ENCODE measurements around the gene PNMA1.
"Not testable (repeated sequence)": the region's sequence is repeated elsewhere in the genome, so short reads cannot be mapped to it uniquely, and the experiment has no call there.

PNMA1 gene

DNA sequence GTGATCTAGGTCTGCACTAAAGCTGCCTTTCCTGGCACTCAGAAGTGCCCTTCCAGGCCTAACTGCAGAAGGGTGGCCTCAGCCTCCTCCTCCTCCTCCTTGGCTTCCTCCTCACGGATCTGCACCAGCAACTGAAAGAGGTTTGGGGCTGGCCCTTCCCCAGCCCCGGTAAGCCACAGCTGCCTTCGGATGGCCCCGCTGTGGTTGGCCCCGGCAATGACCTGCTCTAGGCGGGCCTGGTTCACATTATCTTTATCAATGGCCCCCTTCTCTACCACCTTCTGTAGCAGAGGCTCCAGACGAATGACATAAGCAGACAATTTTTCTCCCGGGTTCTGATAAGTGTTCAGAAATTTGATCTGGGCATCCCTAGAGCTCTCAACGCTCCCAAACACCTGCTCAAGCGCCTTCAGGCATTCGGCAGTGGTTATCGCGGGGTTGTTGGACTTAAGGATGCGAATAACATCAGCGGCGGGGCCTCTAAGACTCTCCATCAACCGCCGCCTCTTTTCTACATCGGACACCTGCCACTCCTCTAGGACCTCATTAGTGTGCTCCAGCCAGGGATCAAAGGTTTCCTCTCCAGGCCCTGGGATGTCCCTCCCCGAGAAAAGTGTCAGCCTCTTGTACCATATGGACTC, 1.5 kb downstream of the PNMA1 start:
- no peak for DNase-seq (ENCODE audit: extremely low read depth, low read depth)
- TF ChIP-seq, protein P1, sequence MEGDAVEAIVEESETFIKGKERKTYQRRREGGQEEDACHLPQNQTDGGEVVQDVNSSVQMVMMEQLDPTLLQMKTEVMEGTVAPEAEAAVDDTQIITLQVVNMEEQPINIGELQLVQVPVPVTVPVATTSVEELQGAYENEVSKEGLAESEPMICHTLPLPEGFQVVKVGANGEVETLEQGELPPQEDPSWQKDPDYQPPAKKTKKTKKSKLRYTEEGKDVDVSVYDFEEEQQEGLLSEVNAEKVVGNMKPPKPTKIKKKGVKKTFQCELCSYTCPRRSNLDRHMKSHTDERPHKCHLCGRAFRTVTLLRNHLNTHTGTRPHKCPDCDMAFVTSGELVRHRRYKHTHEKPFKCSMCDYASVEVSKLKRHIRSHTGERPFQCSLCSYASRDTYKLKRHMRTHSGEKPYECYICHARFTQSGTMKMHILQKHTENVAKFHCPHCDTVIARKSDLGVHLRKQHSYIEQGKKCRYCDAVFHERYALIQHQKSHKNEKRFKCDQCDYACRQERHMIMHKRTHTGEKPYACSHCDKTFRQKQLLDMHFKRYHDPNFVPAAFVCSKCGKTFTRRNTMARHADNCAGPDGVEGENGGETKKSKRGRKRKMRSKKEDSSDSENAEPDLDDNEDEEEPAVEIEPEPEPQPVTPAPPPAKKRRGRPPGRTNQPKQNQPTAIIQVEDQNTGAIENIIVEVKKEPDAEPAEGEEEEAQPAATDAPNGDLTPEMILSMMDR (IDR thresholded peaks at IDR 0.05; ENCODE audit: low read depth, low read length): no peak

DNA sequence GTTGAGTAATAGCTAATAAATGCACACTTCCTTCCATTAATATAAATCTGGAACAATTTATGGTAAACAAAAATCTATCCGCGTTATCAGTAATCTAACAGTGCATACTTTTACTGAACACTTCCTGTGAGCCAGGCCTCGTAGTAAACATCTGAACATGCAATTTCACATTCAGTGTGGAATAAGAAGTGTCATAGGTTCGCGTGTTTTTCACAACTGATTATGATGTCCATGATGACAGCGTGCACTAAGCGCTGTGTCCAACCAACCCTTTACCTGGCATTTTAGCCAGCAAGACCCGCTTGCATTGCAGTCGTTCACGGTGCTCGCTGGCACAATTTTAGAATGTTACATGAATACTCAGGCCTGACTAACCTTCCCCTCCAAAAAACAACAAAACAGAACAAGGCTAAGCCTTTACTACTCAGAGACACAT, 2.1 kb downstream of the PNMA1 start:
- TF ChIP-seq, protein P1 (IDR thresholded peaks at IDR 0.05; ENCODE audit: low read depth, low read length): no peak
- DNase-seq (ENCODE audit: extremely low read depth, low read depth): no peak

DNA sequence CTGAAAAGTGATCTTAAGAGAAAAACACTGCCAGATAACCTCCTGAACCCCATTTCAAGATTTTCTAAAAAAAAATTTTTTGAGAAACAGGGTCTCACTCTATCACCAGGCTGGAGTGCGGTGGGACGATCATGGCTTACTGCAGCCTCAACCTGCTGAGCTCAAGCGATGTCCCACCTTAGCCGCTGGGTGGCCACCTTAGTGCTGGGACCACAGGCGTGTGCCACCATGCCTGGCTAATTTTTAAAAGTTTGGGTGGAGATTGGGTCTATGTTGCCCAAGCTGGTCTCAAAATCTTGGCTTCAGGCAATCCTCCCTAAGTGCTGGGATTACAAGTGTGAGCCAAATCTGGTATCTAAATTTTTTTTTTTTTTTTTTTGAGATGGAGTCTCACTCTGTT, 3.4 kb downstream of the PNMA1 start:
- DNase-seq (ENCODE audit: extremely low read depth, low read depth): no peak
- TF ChIP-seq, protein P1 (IDR thresholded peaks at IDR 0.05; ENCODE audit: low read depth, low read length): no peak

DNA sequence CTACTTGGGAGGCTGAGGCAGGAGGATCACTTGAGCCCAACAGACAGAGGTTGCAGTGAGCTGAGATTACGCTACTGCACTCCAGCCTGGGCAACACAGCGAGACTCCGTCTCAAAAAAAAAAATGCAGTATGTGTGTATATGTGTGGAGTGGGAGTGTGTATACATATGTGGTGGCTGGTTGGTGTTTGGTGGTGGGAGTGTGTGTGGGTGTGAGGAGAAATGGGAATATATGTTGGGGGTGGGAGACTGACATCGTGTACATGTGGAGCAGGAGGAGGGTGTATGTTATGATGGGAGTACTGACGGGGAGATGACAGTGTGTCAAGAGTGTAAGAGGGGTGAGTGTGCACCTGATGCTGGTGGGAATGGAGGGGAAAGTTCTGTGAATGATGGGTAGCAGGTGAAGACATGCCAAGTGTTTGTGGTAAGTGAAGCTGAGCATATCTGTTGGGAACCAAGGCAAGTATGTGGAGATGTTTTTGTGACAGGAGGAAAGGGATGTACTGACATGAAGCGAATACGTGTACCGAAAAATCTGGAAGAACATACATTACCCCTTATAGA, 4.2 kb downstream of the PNMA1 start:
- DNase-seq (ENCODE audit: extremely low read depth, low read depth): no peak
- TF ChIP-seq, protein P1 (IDR thresholded peaks at IDR 0.05; ENCODE audit: low read depth, low read length): no peak

DNA sequence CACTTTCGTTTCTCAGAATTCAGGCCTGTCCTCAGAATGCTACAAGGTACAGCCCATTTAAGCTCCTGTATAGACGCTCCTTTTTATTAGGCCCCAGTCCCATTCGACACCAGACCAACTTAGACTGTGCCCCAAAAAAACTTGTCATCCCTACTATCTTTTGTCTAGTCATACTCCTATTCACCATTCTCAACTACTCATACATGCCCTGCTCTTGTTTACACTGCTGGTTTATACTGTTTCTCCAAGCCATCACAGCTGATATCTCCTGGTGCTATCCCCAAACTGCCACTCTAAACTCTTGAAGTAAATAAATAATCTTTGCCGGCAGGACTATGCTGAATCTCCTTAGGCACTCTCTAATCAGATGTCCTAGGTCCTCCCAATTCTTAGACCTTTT, 6.1 kb downstream of the PNMA1 start:
- DNase-seq (ENCODE audit: extremely low read depth, low read depth): not testable (repeated sequence)

DNA sequence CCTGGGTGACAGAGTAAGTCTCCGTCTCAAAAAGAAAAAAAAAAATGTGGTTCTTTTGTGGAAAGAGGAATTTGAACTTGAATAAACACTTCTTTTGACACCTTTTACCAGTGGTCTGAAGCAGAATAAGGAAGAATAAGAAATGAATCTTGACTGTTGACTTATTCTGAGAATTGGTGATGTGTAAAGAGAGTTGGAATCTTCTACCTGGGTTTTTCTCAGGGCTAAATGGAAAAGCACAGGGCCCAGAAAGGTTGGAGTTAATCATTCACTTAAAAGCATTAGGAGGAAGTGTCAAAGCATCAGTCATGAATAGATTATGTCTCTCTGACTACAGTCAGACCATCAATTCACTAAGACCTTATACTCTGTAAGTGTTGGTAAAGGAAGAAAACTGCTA, 13.9 kb downstream of the PNMA1 start:
- TF ChIP-seq, protein P1 (IDR thresholded peaks at IDR 0.05; ENCODE audit: low read depth, low read length): no peak

DNA sequence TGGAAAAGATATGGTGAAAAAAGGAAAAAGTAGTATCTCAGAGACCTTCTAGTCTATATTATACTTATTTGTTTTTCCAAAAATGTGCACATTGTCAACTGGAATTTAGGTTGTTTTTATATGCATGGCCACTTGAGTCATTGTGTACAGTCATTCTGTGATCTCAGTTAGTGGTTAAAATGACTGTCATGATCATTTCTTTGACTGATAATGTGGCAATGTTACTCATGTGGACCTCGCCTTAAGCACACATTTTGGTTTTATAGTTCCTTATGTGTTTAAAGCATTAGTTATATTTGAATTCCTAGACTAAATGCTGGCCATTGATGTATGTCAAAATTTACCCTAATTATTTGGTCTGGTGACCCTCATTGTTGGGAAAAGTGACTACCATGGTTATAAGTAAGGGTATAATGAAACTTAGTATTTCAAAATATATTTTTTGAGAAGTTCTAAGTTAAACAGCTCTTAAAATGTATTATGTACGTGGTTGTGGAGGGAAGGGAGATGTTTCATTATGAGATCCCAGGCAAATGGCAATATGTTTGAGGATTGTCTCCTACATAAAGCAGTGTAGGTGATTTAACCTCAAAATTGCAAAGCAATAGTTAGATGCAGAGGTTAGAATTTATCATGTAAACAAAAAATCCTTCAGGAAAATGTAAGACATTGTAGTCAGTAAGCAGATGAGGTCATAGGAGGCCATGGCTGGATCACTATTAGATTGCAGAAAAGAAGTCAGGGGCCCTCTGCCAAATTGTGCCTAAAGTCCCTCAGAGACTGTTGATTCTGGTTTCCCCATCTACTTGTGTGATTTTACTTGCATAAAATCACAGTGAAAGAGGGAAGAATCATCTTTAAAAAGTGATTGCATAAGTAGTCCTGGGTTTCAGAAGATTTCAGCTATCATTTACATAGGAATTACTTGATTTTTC, 17.5 kb downstream of the PNMA1 start:
- no peak for DNase-seq (ENCODE audit: extremely low read depth, low read depth)
- TF ChIP-seq, protein P1 (IDR thresholded peaks at IDR 0.05; ENCODE audit: low read depth, low read length): no peak

More for the DNA sequence above, 13.9 kb downstream of the PNMA1 start:
- no peak for DNase-seq (ENCODE audit: extremely low read depth, low read depth)

Data from AG09319 (cell line).